HG02571 (cell line): ENCODE data around the gene RARA.

ENCODE experiments used
- ATAC-seq: cut with Tn5 transposase; IDR thresholded peaks from one replicate; pipeline ENCODE4 v1.9.1; 2021; ENCODE audit warnings: mild to moderate bottlenecking, moderate library complexity; ENCODE audit not compliant: unreplicated experiment

RARA gene

GRCh38 chr17:40327244-40327729 is 18.3 kb downstream of the RARA start:
- ATAC-seq, result no peak

- no peak for ATAC-seq
Observed at GRCh38 chr17:40327735-40328385, 18.9 kb downstream of the RARA start.

GRCh38 chr17:40328386-40328766 is 19.4 kb downstream of the RARA start:
- ATAC-seq, result no peak

DNA sequence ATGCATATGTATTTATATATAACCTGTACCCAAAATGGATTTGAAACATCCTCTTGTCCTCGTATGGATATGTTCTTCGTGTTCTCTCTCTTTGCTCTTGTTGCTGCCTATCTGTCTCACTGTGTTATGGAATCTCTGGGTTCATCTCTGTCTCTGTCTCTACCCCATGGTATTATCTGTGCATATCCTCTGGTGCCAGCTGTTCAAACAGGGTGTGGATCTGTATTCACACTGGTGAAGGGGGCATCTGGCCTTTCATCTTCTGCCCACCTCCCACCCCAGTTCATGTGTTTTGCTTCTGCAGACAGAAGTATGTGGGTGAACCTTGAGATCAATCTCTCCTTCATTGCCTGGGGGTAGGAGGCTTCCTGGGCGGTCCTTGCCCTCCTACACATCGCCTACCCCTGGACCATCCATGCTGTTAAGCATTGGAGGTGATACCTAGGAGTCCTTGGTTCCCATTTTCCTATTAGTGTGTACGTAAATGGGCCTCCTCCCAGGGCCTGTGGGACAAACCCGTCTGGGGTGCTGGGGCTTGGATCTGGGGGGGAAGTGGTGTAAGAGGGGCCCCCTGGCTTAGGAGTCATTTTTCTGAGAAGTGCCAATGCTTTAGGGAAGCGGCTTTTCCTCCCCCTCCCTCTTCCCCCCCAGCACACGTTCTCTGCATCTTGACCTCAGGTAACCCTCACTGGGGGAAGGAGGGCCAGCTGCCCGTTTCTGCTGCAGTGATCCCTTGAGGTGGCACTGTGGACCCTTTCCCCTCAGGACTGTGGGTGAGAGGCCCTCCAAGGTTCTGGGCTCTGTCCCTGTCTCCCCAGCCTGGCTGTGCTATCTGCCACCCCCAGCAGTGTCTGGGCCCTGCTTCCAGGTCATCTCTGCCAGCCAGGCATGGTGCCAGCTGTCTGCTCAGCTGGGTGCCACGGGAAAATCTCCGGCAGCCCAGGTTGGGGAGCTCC is 21.1 kb downstream of the RARA start:
- ATAC-seq, result no peak

DNA sequence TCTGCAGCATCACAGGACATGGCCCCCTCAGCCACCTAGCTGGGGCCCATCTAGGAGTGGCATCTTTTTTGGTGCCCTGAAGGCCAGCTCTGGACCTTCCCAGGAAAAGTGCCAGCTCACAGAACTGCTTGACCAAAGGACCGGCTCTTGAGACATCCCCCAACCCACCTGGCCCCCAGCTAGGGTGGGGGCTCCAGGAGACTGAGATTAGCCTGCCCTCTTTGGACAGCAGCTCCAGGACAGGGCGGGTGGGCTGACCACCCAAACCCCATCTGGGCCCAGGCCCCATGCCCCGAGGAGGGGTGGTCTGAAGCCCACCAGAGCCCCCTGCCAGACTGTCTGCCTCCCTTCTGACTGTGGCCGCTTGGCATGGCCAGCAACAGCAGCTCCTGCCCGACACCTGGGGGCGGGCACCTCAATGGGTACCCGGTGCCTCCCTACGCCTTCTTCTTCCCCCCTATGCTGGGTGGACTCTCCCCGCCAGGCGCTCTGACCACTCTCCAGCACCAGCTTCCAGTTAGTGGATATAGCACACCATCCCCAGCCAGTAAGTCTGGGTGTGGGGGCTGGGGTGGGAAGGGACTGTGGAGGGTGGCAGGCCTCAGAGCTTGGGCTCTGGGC is 22.0 kb downstream of the RARA start:
- no peak for ATAC-seq

- no peak for ATAC-seq
Observed at GRCh38 chr17:40331743-40332641, 23.0 kb downstream of the RARA start.

GRCh38 chr17:40333781-40334448 is 24.9 kb downstream of the RARA start:
- no peak for ATAC-seq

DNA sequence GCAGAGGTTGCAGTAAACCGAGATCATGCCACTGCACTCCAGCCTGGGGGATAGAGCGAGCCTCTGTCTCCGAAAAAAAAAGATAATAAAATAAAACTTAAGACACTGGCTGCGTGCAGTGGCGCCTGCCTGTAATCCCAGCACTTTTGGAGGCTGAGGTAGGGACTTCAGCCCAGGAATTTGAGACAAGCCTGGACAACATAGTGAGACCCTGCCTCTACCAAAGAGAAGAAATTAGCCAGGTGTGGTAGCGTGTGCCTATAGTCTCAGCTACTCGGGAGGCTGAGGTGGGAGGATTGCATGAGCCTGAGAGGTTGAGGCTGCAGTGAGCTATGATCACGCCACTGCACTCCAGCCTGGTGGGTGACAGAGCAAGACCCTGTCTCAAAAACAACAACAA is 26.6 kb downstream of the RARA start:
- ATAC-seq, result no peak

DNA sequence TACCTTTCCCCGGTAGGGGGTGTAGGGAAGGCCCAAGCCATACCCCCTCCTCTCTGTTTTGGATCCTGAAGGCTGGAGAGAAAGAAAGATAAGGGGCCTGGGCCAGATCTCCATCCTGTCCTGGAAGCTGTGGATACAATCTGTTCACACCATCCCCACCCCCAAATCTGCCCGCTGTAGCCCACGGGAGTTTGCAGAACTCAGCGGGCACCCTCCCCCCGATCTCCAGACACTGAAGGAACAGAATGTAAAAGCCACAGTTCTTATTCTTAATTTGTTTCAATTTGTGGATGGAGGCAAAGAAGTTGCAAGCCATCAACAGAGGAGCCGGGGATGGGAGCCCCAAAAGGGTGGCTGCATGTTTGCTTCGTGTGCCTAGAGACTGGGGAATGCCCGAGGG is 28.4 kb downstream of the RARA start:
- no peak for ATAC-seq

DNA sequence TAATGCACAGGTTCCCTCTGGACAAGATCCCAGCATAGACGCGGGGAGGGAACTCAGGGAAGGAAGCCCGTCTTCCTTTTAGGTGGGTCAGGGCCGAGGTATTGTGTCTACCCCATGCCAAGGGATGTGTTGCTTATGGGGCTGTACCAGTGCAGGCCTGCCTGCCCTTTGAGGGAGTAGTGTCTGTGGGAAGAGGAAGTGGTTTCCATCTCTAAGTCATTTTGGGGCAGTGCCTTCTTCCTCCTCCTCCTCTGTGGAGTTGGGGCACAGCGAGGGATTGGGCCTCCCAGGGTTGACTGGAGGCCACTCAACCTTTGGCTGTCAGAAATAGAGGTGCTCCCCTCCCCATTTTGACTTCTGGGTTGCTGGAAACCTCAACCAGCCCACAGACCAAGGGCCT is 29.1 kb downstream of the RARA start:
- ATAC-seq, result no peak

- no peak for ATAC-seq
Observed at GRCh38 chr17:40338941-40339649, 30.1 kb downstream of the RARA start.

- ATAC-seq, result no peak
Observed at GRCh38 chr17:40340327-40340726, 31.3 kb downstream of the RARA start.

DNA sequence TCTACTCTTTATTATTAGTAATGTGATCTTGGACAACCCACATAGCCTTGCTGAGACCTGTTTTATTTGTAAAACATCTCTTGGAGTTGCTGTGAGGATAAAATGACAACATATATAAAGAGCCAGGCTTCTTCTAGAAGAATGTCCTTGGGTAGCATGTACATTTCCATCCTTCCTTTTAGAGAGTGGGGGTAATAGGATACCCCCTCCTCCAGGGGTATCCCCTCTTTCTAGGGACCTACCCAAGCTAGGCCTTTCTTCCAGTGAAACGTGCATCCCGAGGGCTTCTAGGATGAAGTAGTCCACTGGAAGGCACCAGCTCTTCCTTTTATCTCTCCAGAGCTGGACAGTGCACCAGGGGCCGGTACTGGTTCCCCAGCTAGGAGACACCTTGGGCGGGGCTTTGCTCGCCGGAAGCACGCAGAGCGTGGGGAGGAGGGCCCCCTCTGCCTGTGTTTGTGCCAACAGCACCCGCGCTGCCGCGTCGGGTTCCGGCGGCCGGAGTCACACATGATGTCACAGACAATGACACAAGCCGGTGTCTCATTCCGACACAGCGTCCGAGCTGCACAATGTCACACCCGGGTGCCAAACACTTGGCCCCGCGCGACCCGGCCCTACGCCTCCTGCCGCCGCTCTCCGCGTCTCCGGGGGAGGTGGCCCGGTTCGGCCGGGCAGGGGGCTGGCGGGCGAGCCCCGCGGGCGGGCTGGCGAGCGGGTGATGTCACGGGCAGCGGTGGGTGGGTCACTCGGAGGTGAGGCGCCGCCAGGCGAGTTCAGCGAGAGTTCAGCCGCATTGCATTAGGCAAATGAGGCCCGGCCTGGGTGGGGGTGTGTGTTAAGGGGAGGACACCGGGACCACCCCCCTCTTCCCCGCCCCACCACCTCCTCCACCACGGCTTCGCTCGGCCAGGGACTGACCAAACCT is 32.2 kb downstream of the RARA start:
- no peak for ATAC-seq

GRCh38 chr17:40341808-40342503 is 33.0 kb downstream of the RARA start:
- no peak for ATAC-seq

DNA sequence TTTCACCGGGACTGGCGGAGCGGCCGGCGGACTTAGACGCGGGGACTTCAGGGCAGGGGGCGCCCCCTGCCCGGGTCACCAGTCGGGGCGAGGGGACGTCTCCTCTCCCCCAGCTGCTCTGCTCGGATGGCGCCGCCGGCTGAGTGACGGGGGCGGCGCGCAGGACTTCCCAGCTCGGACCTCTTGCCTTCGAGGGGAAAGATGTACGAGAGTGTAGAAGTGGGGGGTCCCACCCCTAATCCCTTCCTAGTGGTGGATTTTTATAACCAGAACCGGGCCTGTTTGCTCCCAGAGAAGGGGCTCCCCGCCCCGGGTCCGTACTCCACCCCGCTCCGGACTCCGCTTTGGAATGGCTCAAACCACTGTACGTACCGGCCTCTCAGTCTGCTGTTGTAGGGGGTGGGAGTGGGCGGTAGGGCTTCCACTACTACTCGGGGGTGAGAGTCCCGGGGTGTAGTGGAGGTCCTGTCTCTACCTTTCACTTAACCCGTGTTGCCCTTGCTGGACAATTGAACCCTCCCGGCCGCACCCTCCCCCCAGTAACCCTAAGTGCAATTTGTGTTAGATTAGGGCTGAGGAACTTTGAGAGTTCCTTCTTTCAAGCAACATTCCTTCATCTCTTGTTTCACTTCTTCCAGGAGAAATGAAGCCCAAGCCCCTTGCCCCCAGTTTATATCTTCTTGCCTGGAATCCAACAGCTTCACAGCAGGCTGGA is 33.7 kb downstream of the RARA start:
- ATAC-seq, result no peak

GRCh38 chr17:40343219-40344119 is 34.5 kb downstream of the RARA start:
- no peak for ATAC-seq
